Gastroesophageal sphincter (tissue), 3 donors: ENCODE data around the gene MED29.

Experiments used
- CTCF ChIP-seq, 4 experiments: fragments of 200-600 bp in 2 of 4; fragments of 450-650 bp in 2 of 4; sonication (generic) in 1 of 4; IDR thresholded peaks; one replicate each; pipeline ENCODE4 v1.5.1; 2017 to 2019; ENCODE audit warnings: antibody characterized with exemption in 4 of 4, mild to moderate bottlenecking in 2 of 4, moderate library complexity in 2 of 4
- EP300 ChIP-seq: sonication (generic); formaldehyde crosslinking; IDR thresholded peaks from one replicate; pipeline ENCODE4 v1.6.1; 2017; ENCODE audit warnings: antibody characterized with exemption, mild to moderate bottlenecking
- POLR2AphosphoS5 ChIP-seq: sonication (generic); formaldehyde crosslinking; IDR thresholded peaks from one replicate; pipeline ENCODE4 v1.6.1; 2017; ENCODE audit warnings: antibody characterized with exemption

GRCh38 chr19:39382991-39383828 lies 8.0 kb upstream of the MED29 start:
- no peak for TF ChIP-seq CTCF (IDR thresholded peaks at IDR 0.05)
- TF ChIP-seq POLR2AphosphoS5 = no peak
- no peak for TF ChIP-seq EP300
